Neural cell (in vitro differentiated cells): ENCODE data around the gene LYSET. TPM values are rescaled to one million over a fixed set of nuclear protein-coding genes. Genes with fewer than 3 reads are reported as not detected.

Source experiments
- H2AFZ ChIP-seq: fragments of 200-600, 300-800 bp; sonication (generic), shearing (Covaris generic); 2 replicates; pipeline ENCODE4 v1.6.0; 2014; ENCODE audit warnings: low read depth, mild to moderate bottlenecking, antibody characterized with exemption, low read length, moderate library complexity
- H3F3A ChIP-seq: fragments of 200-600 bp; shearing (Covaris generic); 2 replicates; pipeline ENCODE4 v1.6.1; 2016; ENCODE audit warnings: mild to moderate bottlenecking, moderate library complexity, mixed read lengths, antibody characterized with exemption, low read length; ENCODE audit not compliant: insufficient read depth, poor library complexity, severe bottlenecking
- H3K27ac ChIP-seq: fragments of 200-600, 300-800 bp; sonication (generic), shearing (Covaris generic); 2 replicates; pipeline ENCODE4 v1.5.1; 2014; ENCODE audit warnings: mild to moderate bottlenecking, low read length, moderate library complexity
- H3K27me3 ChIP-seq: fragments of 300-800, 200-600 bp; sonication (generic), shearing (Covaris generic); 2 replicates; pipeline ENCODE4 v1.6.0; 2014; ENCODE audit warnings: mild to moderate bottlenecking, low read depth, low read length, moderate library complexity; ENCODE audit not compliant: insufficient read depth
- H3K36me3 ChIP-seq: fragments of 300-800, 200-600 bp; sonication (generic), shearing (Covaris generic); 2 replicates; pipeline ENCODE4 v1.5.1; 2014; ENCODE audit warnings: mild to moderate bottlenecking, antibody characterized with exemption, low read length, moderate library complexity; ENCODE audit not compliant: insufficient read depth
- H3K4me2 ChIP-seq: fragments of 300-800, 200-600 bp; sonication (generic), shearing (Covaris generic); 2 replicates; pipeline ENCODE4 v1.6.0; 2014; ENCODE audit warnings: mild to moderate bottlenecking, low read length
- H3K4me3 ChIP-seq: fragments of 300-800, 200-600 bp; sonication (generic), shearing (Covaris generic); 2 replicates; pipeline ENCODE4 v1.5.1; 2014; ENCODE audit warnings: mild to moderate bottlenecking, low read length, moderate library complexity
- H3K79me2 ChIP-seq: fragments of 200-600 bp; shearing (Covaris generic); replicated peaks from 2 replicates; pipeline ENCODE4 v1.6.0; 2014; ENCODE audit warnings: mild to moderate bottlenecking, low read length, moderate library complexity; ENCODE audit not compliant: insufficient read depth
- H3K9ac ChIP-seq: fragments of 300-800, 200-600 bp; sonication (generic), shearing (Covaris generic); 2 replicates; pipeline ENCODE4 v1.6.1; 2016; ENCODE audit warnings: mild to moderate bottlenecking, low read length, mixed read lengths
- H3K9me2 ChIP-seq: fragments of 200-600 bp; shearing (Covaris generic); 2 replicates; pipeline ENCODE4 v1.6.1; 2016; ENCODE audit warnings: mild to moderate bottlenecking, low read length, mixed read lengths; ENCODE audit not compliant: insufficient read depth
- H3K9me3 ChIP-seq: fragments of 200-600, 300-800 bp; sonication (generic), shearing (Covaris generic); 2 replicates; pipeline ENCODE4 v1.6.1; 2016; ENCODE audit warnings: mild to moderate bottlenecking, mixed run types, low read length, moderate library complexity, mixed read lengths
- H4K20me1 ChIP-seq: fragments of 200-600 bp; shearing (Covaris generic); 2 replicates; pipeline ENCODE4 v1.6.1; 2016; ENCODE audit warnings: mild to moderate bottlenecking, mixed run types; ENCODE audit not compliant: insufficient read depth
- EP300 ChIP-seq: fragments of 450-650 bp; conservative IDR thresholded peaks from 2 replicates; pipeline ENCODE4 v1.6.1; 2014; ENCODE audit warnings: antibody characterized with exemption, mild to moderate bottlenecking, moderate library complexity; ENCODE audit not compliant: poor library complexity, severe bottlenecking
- EZH2 ChIP-seq: fragments of 200-600, 300-800 bp; shearing (Covaris generic), sonication (generic); IDR thresholded peaks from 2 replicates; pipeline ENCODE4 v1.6.1; 2014; ENCODE audit warnings: antibody characterized with exemption, low read length, borderline replicate concordance, mild to moderate bottlenecking; ENCODE audit not compliant: insufficient read depth, poor library complexity, severe bottlenecking
- MXI1 ChIP-seq: fragments of 450-650 bp; conservative IDR thresholded peaks from 2 replicates; pipeline ENCODE4 v1.6.1; 2014; ENCODE audit warnings: antibody characterized with exemption, mild to moderate bottlenecking; ENCODE audit not compliant: poor library complexity, severe bottlenecking
- POLR2AphosphoS5 ChIP-seq: IDR thresholded peaks from 2 replicates; pipeline ENCODE4 v1.6.1; 2012
- RAD21 ChIP-seq: fragments of 450-650 bp; conservative IDR thresholded peaks from 2 replicates; pipeline ENCODE4 v1.6.1; 2014; ENCODE audit warnings: antibody characterized with exemption, mild to moderate bottlenecking, moderate library complexity
- SMC3 ChIP-seq: fragments of 450-650 bp; conservative IDR thresholded peaks from 2 replicates; pipeline ENCODE4 v1.6.1; 2014; ENCODE audit warnings: antibody characterized with exemption, mild to moderate bottlenecking, moderate library complexity; ENCODE audit not compliant: poor library complexity
- TAF1 ChIP-seq: IDR thresholded peaks from 2 replicates; pipeline ENCODE4 v1.6.1; 2012; ENCODE audit warnings: low read depth
- polyA plus RNA-seq: library from polyadenylated mRNA; depleted of rRNA; stranded (reverse); fragments of >200 nt; gene quantifications from 2 replicates; pipeline ENCODE4 v1.2.3, GENCODE V29; 2014
- TF ChIP-seq, protein P1 (sequence below): fragments of 450-650 bp; IDR thresholded peaks from 2 replicates; pipeline ENCODE4 v1.5.1; 2014; ENCODE audit warnings: antibody characterized with exemption, mild to moderate bottlenecking, moderate library complexity; ENCODE audit not compliant: poor library complexity, severe bottlenecking
- TF ChIP-seq, protein P2 (sequence below): IDR thresholded peaks from 2 replicates; pipeline ENCODE4 v1.6.1; 2012; ENCODE audit warnings: borderline replicate concordance

Gene LYSET
- polyA plus RNA-seq, 1 donor from 2014 or later, result 24.0 TPM

DNA sequence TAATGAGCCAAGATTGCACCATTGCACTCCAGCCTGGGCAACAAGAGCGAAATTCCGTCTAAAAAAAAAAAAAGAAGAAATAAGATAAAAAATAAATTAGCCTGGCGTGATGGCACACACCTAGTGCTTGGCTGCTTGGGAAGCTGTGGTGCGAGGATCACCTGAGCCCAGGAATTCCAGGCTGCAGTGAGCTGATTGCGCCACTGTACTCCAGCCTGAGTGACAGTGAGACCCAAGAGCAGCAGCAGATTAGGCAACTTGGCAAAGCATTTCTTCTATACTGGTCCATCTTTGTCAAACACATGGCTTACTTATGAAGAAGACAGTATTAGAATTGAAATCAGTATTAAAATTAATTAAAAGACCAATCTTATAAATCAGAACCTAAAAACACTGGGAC is 15.4 kb downstream of the LYSET start:
- H3K27ac ChIP-seq, result no peak overlapping the region
- TF ChIP-seq, protein P1, sequence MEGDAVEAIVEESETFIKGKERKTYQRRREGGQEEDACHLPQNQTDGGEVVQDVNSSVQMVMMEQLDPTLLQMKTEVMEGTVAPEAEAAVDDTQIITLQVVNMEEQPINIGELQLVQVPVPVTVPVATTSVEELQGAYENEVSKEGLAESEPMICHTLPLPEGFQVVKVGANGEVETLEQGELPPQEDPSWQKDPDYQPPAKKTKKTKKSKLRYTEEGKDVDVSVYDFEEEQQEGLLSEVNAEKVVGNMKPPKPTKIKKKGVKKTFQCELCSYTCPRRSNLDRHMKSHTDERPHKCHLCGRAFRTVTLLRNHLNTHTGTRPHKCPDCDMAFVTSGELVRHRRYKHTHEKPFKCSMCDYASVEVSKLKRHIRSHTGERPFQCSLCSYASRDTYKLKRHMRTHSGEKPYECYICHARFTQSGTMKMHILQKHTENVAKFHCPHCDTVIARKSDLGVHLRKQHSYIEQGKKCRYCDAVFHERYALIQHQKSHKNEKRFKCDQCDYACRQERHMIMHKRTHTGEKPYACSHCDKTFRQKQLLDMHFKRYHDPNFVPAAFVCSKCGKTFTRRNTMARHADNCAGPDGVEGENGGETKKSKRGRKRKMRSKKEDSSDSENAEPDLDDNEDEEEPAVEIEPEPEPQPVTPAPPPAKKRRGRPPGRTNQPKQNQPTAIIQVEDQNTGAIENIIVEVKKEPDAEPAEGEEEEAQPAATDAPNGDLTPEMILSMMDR, result no peak
- TF ChIP-seq SMC3 (no peak), EZH2 (no peak), RAD21 (no peak), TAF1 (no peak), POLR2AphosphoS5 (no peak), MXI1 (no peak), EP300 (no peak)
- TF ChIP-seq, protein P2, sequence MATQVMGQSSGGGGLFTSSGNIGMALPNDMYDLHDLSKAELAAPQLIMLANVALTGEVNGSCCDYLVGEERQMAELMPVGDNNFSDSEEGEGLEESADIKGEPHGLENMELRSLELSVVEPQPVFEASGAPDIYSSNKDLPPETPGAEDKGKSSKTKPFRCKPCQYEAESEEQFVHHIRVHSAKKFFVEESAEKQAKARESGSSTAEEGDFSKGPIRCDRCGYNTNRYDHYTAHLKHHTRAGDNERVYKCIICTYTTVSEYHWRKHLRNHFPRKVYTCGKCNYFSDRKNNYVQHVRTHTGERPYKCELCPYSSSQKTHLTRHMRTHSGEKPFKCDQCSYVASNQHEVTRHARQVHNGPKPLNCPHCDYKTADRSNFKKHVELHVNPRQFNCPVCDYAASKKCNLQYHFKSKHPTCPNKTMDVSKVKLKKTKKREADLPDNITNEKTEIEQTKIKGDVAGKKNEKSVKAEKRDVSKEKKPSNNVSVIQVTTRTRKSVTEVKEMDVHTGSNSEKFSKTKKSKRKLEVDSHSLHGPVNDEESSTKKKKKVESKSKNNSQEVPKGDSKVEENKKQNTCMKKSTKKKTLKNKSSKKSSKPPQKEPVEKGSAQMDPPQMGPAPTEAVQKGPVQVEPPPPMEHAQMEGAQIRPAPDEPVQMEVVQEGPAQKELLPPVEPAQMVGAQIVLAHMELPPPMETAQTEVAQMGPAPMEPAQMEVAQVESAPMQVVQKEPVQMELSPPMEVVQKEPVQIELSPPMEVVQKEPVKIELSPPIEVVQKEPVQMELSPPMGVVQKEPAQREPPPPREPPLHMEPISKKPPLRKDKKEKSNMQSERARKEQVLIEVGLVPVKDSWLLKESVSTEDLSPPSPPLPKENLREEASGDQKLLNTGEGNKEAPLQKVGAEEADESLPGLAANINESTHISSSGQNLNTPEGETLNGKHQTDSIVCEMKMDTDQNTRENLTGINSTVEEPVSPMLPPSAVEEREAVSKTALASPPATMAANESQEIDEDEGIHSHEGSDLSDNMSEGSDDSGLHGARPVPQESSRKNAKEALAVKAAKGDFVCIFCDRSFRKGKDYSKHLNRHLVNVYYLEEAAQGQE, result no peak

DNA sequence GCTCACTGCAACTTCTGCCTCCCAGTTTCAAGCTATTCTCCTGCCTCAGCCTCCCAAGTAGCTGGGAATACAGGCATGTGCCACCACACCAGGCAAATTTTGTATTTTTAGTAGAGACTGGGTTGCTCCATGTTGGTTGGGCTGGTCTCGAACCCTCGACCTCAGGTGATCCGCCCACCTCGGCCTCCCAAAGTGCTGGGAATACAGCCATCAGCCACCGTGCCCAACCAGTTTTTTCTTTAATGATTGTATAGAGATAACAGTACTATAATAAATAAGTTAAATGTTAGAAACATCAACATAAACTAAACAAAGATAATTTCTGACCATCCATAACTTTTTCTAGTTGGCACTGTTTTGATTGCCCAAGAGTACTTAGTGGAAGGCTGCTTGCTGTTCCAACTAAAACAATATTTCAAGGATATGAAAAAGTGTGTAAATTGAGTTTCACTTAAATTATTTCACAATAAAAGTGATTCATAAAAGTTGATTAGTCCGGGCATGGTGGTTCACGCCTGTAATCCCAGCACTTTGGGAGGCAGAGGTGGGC is 16.1 kb downstream of the LYSET start:
- H3K79me2 ChIP-seq, result peaks cover 3% of the 10 kb centered on the region
- H2AFZ ChIP-seq, result no peak overlapping the region

More for the DNA sequence above, 15.4 kb downstream of the LYSET start:
- Histone ChIP-seq H3K9ac (no peak overlapping the region), H2AFZ (no peak overlapping the region), H3K9me2 (no peaks in the 10 kb centered on the region), H3K9me3 (no peaks in the 10 kb centered on the region), H3K36me3 (no peaks in the 10 kb centered on the region), H3K79me2 (no peaks in the 10 kb centered on the region), H4K20me1 (no peaks in the 10 kb centered on the region), H3K4me2 (no peak overlapping the region), H3F3A (no peaks in the 10 kb centered on the region), H3K27me3 (no peaks in the 10 kb centered on the region), H3K4me3 (no peak overlapping the region)

More for the DNA sequence above, 16.1 kb downstream of the LYSET start:
- Histone ChIP-seq H3K4me3 (no peak overlapping the region), H3K4me2 (no peak overlapping the region), H3K27ac (no peak overlapping the region), H3K9ac (no peak overlapping the region), H3F3A (no peaks in the 10 kb centered on the region), H3K9me2 (no peaks in the 10 kb centered on the region), H3K9me3 (no peaks in the 10 kb centered on the region), H3K27me3 (no peaks in the 10 kb centered on the region), H3K36me3 (no peaks in the 10 kb centered on the region), H4K20me1 (no peaks in the 10 kb centered on the region)
- TF ChIP-seq MXI1, result no peak
- TF ChIP-seq, protein P2, result no peak
- no peak for TF ChIP-seq SMC3
- no peak for TF ChIP-seq EP300
- no peak for TF ChIP-seq TAF1
- TF ChIP-seq POLR2AphosphoS5, result no peak
- TF ChIP-seq RAD21, result no peak
- TF ChIP-seq EZH2, result no peak
- TF ChIP-seq, protein P1, result no peak
